ENCODE results near the gene NXPH1. TPM values are rescaled to one million over a fixed set of nuclear protein-coding genes. Genes with fewer than 3 reads are reported as not detected.
A peak's percentile ranks its signal among the peaks of the same experiment; 100 is the strongest.

The NXPH1 gene
- 0.13 and 0.36 TPM in 2 replicates for total RNA-seq
- polyA plus RNA-seq (2012): not detected

GRCh38 chr7:8433477-8434289 lies at the start of gene NXPH1:
Gene NXPH1 (plus strand): TSS chr7:8433609.
- DNase-seq (ENCODE audit: low read depth): peak; percentile 71

GRCh38 chr7:8384901-8385300 lies 48.5 kb upstream of the NXPH1 start:
- no peak for DNase-seq (ENCODE audit: low read depth)

DNA sequence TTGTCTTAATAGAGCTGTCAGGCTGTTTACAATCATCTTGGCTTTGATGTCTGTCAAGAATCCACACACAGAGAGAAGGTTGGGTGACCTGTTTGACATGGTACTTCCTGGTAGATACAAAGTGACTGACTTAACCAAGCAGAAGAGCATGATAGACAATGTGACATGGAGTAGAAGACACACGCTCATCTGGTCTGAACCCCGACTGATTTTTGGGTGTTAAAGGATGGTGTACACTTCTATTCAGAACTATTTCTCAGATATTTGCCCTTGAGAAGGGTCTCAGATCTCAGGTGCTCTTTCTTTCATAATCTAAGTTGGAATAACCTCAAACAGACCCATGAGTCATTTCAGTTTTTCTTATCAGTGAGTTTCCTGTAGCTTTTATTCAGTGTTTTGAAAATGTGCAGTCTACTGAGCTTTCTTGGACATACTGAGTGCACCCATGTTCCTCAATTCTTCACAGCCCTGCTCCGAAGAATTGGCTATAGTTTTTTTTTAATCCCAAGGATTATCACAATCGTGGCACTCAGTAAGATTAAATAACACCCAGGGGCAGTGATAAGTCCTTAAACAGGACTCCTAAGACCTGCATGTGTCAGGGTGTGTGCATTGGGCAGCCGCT lies 46.4 kb upstream of the NXPH1 start:
- DNase-seq (ENCODE audit: low read depth): no peak

GRCh38 chr7:8387551-8388256 lies 45.7 kb upstream of the NXPH1 start:
- no peak for DNase-seq (ENCODE audit: low read depth)

DNA sequence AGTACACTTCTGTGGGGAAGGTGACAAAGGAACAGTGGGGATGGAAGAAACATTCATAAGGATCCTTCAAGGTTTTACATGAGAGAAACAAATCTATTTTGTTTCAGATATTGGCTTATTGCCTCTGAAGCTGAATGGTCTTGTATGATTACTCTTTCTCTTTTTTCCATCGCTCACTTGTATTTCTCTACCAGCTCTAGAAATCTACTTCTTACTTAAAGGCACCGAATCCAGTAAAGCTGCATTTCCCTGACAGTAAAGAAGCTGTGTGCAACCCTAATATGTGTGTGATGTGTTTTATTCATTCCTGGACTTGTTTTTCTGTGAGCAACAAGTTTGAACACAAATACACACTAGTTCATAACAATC lies 45.2 kb upstream of the NXPH1 start:
- no peak for DNase-seq (ENCODE audit: low read depth)

- DNase-seq (ENCODE audit: low read depth): peak; percentile 51
Observed at GRCh38 chr7:8389593-8390261, 43.7 kb upstream of the NXPH1 start.

DNA sequence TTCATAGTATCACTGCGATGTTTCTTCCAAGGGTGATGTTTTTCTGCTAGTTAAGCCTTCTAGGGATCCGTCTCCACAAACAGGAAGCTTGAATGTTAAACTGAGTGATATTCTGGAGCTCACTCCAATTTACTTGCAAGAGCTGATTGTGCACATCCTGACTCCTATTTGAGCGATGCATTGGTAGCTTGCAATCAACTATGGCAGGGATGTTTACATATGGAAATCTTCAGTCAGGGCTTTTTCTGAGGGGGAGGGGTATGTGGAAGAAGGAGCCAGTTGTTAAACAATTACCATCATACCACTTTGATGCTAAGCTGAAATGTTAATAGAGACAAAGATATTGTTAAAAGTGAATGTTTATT lies 43.2 kb upstream of the NXPH1 start:
- DNase-seq (ENCODE audit: low read depth): no peak

- DNase-seq (ENCODE audit: low read depth): no peak
Observed at GRCh38 chr7:8391353-8392062, 41.9 kb upstream of the NXPH1 start.

- DNase-seq (ENCODE audit: low read depth): no peak
Observed at GRCh38 chr7:8396294-8396693, 37.1 kb upstream of the NXPH1 start.

DNA sequence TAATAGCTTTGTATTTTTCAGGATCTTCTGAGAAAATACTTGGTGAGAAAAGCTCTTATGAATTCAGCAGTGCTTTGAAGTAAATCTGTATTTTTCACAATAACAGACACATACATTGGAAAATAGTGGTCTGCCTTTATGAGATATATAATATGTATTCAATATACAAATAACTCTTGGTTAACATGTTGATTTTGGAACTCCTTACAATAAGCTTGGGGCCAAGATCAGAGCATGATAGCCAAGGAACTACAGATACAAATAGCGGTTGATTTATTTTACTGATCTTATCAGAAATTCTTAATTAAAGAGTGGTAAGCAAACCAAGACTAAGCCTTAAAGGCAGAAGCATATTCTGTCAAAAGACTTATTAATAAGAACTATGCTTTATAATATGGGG lies 24.5 kb upstream of the NXPH1 start:
- DNase-seq (ENCODE audit: low read depth): no peak

- DNase-seq (ENCODE audit: low read depth): no peak
Observed at GRCh38 chr7:8411103-8411502, 22.3 kb upstream of the NXPH1 start.

GRCh38 chr7:8413600-8413999 lies 19.8 kb upstream of the NXPH1 start:
- no peak for DNase-seq (ENCODE audit: low read depth)

DNA sequence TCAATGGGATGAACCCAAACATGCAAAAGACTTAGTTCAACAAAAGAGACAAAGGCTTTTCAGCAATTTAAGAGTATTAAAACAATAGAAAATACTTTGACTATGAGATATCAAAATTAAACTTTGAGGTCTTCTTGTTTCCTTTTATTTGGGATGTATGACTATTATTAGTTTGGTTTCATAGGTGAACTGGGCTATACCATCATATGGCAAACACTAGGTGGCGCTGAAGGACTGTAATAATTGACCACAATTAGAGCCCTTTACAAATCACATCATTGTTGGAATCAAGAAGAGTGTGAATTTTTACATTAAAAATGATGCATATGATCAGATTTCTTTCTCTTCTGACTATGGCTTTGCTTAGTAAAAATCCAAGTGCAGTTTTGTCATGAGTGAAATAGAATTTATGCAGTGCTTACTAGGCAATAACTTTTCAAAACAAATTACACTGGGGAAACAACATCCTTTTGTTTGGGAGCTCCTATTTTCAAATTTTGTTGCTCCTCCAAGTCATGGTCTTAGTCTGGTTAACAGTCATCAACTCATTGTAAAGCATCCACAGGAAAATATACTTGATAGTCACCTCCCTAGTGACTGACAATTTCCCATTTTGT lies 14.7 kb upstream of the NXPH1 start:
- peak; percentile 83 for DNase-seq (ENCODE audit: low read depth)

- DNase-seq (ENCODE audit: low read depth): no peak
Observed at GRCh38 chr7:8422177-8422576, 11.2 kb upstream of the NXPH1 start.

DNA sequence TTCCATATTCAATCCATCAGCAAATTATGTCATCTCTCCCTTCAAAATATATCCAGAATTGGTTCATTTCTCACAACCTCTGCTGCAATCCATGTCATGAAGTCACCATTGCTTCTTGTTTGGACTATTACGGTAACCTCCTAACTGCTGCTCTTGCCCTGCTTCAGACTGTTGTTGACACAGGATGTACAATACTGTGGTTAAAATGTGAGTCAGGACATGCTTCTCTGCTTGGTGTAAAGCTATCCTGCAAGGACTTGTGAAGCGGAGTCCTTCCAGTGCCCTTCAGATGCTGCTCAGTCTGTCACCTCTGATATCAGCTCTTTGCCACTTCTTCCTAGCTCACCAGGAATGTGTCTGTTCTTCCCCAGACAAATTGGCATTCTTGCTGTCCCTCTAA lies 10.4 kb upstream of the NXPH1 start:
- DNase-seq (ENCODE audit: low read depth): peak; percentile 13

DNA sequence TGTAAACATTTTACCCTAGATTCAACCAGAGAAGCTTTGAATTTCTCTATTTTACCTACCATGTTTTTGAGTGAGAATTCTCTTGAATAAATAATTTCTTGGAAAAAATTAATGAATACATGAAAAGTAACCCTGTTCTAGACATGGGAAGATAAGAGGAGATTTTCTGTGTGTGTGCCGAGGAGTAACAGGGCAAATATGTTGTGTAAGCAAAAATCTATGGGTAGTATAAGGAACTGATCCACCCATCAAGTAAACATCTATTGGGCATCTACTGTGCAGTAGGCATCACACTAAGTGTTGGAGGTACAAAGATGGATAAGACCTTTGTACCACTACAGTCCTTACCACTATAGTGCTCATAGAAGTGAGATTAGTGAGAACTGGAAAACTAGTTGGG lies 8.2 kb upstream of the NXPH1 start:
- no peak for DNase-seq (ENCODE audit: low read depth)

DNA sequence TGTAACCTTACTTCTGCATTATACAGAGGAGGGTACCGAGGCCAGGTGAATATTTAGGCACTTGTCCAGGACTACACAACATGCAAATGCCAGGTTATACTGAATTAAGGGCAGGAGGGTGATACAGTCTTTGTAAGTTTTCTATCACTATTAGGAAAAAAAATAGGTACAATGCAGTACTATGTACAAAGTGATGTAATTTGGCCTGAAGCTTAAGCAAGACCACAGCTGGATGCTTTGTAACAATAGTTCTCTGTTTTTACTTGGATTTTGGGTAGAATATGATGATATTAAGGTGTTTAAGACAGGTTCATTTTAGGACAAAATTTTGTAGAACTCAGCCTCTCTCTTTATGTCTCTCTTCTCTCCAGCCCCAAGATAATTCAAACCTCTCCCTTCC lies 2.8 kb upstream of the NXPH1 start:
- no peak for DNase-seq (ENCODE audit: low read depth)

GRCh38 chr7:8434290-8435002 lies 1.0 kb downstream of the NXPH1 start:
- DNase-seq (ENCODE audit: low read depth): no peak

GRCh38 chr7:8435095-8435494 lies 1.7 kb downstream of the NXPH1 start:
- no peak for DNase-seq (ENCODE audit: low read depth)

Measured in myocyte (in vitro differentiated cells).